Nephron progenitor cell (in vitro differentiated cells): ENCODE measurements around the gene KLHL41.

Experiments used
- DNase-seq: peaks from one replicate; pipeline ENCODE4 v3.0.0; 2021
- H3K27ac Mint-ChIP-seq: 2 replicates; pipeline ENCODE4 v1.8.0; 2021; ENCODE audit warnings: mild to moderate bottlenecking, moderate library complexity, mixed read lengths
- H3K27me3 Mint-ChIP-seq: 2 replicates; pipeline ENCODE4 v1.8.0; 2021; ENCODE audit warnings: mild to moderate bottlenecking, low read depth, mixed read lengths; ENCODE audit not compliant: poor library complexity
- H3K36me3 Mint-ChIP-seq: 2 replicates; pipeline ENCODE4 v1.8.0; 2021; ENCODE audit warnings: low read depth, mixed read lengths
- H3K4me1 Mint-ChIP-seq: 2 replicates; pipeline ENCODE4 v1.8.0; 2021; ENCODE audit warnings: mixed read lengths
- H3K4me3 Mint-ChIP-seq: 2 replicates; pipeline ENCODE4 v1.8.0; 2021; ENCODE audit warnings: mild to moderate bottlenecking, moderate library complexity, mixed read lengths
- H3K9me3 Mint-ChIP-seq: 2 replicates; pipeline ENCODE4 v1.8.0; 2021; ENCODE audit warnings: mild to moderate bottlenecking, moderate library complexity, mixed read lengths
- CTCF ChIP-seq: fragments of 200-600 bp; sonication (generic); IDR thresholded peaks from 2 replicates; pipeline ENCODE4 v1.5.0; 2021; ENCODE audit warnings: antibody characterized with exemption

Gene KLHL41

GRCh38 chr2:169509298-169509885 lies at the start of gene KLHL41:
TSS of gene KLHL41 (plus strand) at chr2:169509702. CDS start at chr2:169509779, 77 bp downstream.
- peaks cover 10% of the 10 kb centered on the region for H3K4me1 Mint-ChIP-seq
- H3K27ac Mint-ChIP-seq, result no peak within 1 kb of the TSS
- peaks cover 23% of the 10 kb centered on the region for H3K9me3 Mint-ChIP-seq
- H3K27me3 Mint-ChIP-seq, result no peaks in the 10 kb centered on the region
- TF ChIP-seq CTCF, result no peak
- H3K36me3 Mint-ChIP-seq, result peaks cover 34% of the 10 kb centered on the region
- H3K4me3 Mint-ChIP-seq, result no peak within 1 kb of the TSS
- DNase-seq, result no peak

- no peaks in the 10 kb centered on the region for H3K4me1 Mint-ChIP-seq
- H3K27ac Mint-ChIP-seq, result no peak overlapping the region
- no peak for TF ChIP-seq CTCF
- no peak for DNase-seq
- peaks cover 8% of the 10 kb centered on the region for H3K9me3 Mint-ChIP-seq
- H3K27me3 Mint-ChIP-seq, result peaks cover 3% of the 10 kb centered on the region
- no peaks in the 10 kb centered on the region for H3K36me3 Mint-ChIP-seq
- no peak overlapping the region for H3K4me3 Mint-ChIP-seq
Observed at GRCh38 chr2:169461143-169461542, 48.4 kb upstream of the KLHL41 start.

GRCh38 chr2:169462896-169463695 lies 46.4 kb upstream of the KLHL41 start:
- Mint-ChIP-seq H3K27ac (peak overlapping the region; percentile 66), H3K27me3 (peaks cover 3% of the 10 kb centered on the region), H3K4me1 (no peaks in the 10 kb centered on the region), H3K36me3 (no peaks in the 10 kb centered on the region), H3K9me3 (no peaks in the 10 kb centered on the region), H3K4me3 (no peak overlapping the region)
- no peak for TF ChIP-seq CTCF
- no peak for DNase-seq

- Mint-ChIP-seq H3K4me3 (no peak overlapping the region), H3K27ac (no peak overlapping the region), H3K27me3 (peaks cover 6% of the 10 kb centered on the region), H3K9me3 (no peaks in the 10 kb centered on the region), H3K36me3 (no peaks in the 10 kb centered on the region), H3K4me1 (no peaks in the 10 kb centered on the region)
- no peak for TF ChIP-seq CTCF
- no peak for DNase-seq
Observed at GRCh38 chr2:169464466-169464865, 45.0 kb upstream of the KLHL41 start.

- no peak for TF ChIP-seq CTCF
- Mint-ChIP-seq H3K4me1 (no peaks in the 10 kb centered on the region), H3K27ac (no peak overlapping the region), H3K4me3 (no peak overlapping the region), H3K9me3 (no peaks in the 10 kb centered on the region), H3K27me3 (peaks cover 4% of the 10 kb centered on the region), H3K36me3 (no peaks in the 10 kb centered on the region)
- DNase-seq, result no peak
Observed at GRCh38 chr2:169464882-169465281, 44.6 kb upstream of the KLHL41 start.
